Left lobe of liver (tissue), 2 donors: ENCODE data around the gene ZNF425. TPM values are rescaled to one million over a fixed set of nuclear protein-coding genes. Genes with fewer than 3 reads are reported as not detected.
"Not testable (repeated sequence)": the region's sequence is repeated elsewhere in the genome, so short reads cannot be mapped to it uniquely, and the experiment has no call there.

Experiments used
- ATAC-seq: fragments of 200-7000 bp; cut with Tn5 transposase; one replicate; pipeline ENCODE4 v1.9.1; 2020; ENCODE audit warnings: mild to moderate bottlenecking, moderate library complexity
- DNase-seq: peaks from one replicate; pipeline ENCODE4 v3.0.0-alpha.2; 2020; ENCODE audit warnings: low spot score
- total RNA-seq: library from RNA; stranded (reverse); gene quantifications from one replicate; pipeline ENCODE4 v1.2.1, GENCODE V29; 2021
- donor health status: DM: no; HTN: no; CAD: no; lungs with moderate emphysema.
- donor health status: DM: no; HTN: yes; CAD: no.

ZNF425 gene, protein sequence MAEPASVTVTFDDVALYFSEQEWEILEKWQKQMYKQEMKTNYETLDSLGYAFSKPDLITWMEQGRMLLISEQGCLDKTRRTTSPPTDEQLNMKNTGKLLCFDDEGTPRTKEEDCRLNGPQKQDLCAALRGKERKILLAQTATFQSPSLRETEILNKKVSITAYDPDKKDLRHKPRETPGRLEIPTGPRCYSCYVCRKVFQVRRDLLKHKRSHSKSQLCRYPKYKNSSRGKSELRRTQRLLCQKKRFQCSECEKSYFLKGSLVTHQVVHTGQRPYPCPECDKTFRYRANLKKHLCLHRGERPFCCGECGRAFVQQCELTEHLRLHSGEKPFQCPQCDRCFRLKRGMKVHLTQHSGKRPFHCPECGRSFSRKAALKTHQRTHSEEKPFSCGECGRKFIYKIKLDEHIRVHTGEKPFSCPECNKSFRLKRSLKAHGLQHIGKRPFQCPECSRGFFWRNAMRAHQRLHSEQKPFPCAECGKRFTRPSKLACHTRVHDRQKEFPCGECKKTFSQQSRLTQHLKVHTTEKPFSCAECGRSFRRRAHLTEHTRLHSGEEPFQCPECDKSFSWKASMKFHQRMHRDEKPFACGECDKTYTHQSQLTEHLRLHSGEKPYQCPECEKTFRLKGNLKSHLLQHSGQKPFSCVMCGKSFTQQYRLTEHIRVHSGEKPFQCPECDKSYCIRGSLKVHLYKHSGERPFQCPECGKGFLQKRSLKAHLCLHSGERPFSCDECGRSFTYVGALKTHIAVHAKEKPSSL
- total RNA-seq = 1.1 TPM

GRCh38 chr7:149125863-149126661 lies at the start of gene ZNF425:
Gene ZNF425, minus strand, starts transcription at chr7:149126324. Its CDS starts 111 bp downstream, at chr7:149126213.
- ATAC-seq = peak; percentile 94

DNA sequence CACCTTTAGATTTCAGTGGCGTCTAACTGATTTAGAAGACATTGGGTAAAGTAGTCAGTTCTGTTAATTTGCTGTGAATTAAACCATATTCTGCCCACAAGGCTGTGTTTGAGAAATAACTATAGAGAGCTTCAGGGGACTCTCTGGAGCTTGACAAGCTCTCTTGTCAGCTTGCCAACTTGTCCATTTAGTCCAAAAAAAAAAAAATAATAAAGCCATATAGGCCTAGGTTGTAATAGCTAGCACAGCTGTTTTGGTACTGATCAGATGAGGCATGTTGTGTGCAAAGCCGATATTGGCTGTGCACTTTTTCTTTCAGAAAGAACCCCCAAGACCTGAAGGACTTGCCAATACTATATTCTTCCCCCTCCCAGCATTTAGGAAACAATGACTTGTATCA lies 49.0 kb upstream of the ZNF425 start:
- no peak for ATAC-seq
- DNase-seq = no peak

More at GRCh38 chr7:149125863-149126661, at the start of gene ZNF425:
- DNase-seq = peak; percentile 96

DNA sequence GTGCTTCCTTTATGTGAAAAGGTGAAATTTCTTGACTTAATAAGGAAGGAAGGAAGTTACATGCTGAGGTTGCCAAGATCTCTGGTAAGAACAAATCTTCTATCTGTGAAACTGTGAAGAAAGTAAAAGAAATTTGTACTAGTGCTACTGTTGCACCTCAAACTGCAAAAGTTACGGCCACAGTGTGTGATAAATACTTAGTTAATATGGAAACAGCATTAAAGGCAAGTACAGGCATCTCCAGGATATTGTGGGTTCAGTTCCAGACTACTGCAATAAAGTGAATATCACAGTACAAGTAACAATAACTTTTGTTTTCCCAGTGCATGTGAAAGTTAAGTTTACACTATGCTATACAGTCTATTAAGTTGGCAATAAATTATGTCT lies 46.4 kb upstream of the ZNF425 start:
- DNase-seq (no peak), ATAC-seq (no peak)

DNA sequence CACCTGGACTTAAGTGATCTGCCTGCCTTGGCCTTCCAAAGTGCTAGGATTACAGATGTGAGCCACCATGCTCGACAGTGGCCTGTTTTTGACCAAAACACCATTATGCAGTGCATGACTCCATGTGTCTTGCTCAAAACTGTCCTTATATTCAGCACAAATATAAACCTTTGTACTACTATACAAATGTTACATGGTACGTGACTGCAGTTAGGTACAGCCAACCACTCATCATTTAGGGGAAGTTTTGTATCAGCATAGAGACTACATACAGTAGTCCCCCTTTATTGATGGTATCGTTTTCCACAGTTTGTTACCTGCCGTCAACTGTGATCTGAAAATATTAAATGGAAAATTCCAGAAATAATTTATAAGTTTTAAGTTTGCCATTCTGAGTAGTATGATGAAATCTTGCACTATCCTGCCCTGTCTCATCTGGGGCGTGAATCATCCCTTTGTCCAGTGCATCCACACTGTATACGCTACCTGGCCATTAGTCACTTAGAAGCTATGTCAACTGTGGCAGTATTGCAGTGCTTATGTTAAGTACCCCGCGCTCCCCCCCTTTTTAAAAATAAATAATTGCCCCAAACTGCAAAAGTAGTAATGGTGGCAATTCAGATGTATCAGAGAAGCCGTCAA lies 45.9 kb upstream of the ZNF425 start:
- no peak for DNase-seq
- no peak for ATAC-seq

GRCh38 chr7:149166630-149167352 lies 40.7 kb upstream of the ZNF425 start:
- ATAC-seq (no peak), DNase-seq (no peak)

DNA sequence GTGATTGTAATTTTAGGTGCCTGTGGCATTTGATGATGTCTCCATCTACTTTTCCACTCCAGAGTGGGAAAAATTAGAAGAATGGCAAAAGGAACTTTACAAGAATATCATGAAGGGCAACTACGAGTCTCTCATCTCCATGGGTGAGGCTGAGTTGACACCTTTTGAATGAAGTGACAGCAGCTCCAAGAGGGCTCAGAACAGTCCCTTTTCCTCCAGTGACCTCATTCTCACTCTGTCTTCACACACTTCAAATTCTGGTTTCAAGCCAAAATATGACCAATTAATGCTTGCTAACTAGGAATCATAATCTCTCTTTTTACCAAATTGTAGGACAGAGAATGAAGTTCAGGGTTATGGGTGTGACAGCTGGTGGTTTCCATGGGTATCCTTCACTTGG lies 40.0 kb upstream of the ZNF425 start:
- ATAC-seq = no peak

DNA sequence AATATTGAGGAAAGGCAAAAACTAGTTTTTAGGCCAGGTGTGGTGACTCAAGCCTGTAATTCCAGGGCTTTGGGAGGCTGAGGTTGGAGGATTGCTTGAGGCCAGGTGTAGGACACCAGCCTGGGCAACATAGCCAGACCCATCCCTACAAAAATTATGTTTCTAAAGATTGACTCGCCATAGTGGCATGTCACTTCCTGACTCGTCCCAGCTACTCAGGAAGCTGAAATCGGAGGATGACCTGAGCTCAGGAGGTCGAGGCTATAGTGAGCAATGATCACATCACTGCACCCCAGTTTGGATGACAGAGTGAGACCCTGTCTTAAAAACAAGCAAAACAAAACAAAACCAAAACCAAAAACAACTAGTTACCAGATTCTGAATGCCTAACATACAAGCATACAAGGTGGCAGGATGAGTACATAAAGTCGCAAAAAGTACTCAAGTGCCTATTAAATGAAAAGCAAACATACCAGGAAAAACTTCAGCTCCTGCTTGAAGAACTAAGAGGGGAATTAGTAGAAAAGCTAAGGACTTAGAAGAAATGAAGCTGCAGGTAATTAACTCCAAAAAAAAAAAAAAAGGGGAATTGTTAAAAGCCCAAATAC lies 35.2 kb upstream of the ZNF425 start:
- no peak for ATAC-seq
- DNase-seq = no peak

More for the DNA sequence above, 40.0 kb upstream of the ZNF425 start:
- DNase-seq = no peak

DNA sequence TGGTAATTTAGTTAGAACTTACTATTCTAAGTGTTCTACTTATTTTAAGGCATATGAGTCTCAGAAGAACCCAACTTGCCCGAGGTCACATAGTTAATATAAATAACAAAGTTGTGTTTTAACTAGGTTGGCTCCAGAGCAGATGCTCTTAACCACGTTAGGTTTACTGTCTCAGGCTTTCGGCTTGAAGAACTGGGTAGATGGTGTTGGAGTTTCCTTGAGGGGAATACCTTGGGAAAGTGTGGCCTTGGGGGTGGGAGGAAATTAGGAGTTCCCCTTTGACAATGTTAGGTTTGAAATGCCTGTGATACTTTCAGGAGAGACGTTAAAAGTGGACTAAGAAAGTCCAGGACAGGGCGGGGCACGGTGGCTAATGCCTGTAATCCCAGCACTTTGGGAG lies 30.8 kb upstream of the ZNF425 start:
- DNase-seq = no peak
- no peak for ATAC-seq

DNA sequence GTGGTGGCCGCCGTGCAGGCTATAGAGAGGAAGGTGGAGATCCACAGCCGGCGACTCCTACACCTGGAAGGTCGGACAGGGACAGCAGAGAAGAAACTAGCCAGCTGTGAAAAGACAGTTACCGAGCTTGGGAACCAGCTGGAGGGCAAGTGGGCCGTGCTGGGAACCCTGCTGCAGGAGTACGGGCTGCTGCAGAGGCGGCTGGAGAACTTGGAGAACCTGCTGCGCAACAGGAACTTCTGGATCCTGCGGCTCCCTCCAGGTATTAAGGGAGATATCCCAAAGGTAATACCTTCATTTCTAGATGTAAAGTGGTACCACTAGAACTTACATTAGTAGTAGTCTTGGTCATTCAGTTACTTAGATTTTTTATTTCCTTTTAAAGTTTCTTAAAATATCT lies 27.9 kb upstream of the ZNF425 start:
- no peak for ATAC-seq
- DNase-seq = no peak

DNA sequence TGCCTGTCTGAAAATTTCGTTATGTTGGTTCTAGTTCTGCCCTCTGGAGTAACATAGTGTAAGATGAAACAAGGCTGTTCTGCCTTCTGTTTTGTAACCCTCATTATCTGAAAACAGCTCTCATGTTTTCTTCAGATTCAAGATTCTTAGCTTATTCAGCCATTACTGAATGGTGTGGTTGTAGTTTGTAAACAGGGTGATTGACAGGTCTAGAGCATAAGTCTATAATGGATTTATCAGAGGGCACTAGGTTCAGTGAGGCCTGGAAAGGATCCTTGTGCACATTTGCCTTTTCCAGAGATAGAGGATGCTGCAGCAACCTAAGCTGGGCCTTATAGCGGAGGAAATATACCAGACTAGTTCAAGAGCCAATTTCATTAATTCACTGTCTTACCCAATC lies 27.2 kb upstream of the ZNF425 start:
- DNase-seq (no peak), ATAC-seq (no peak)

GRCh38 chr7:149150981-149151380 lies 24.9 kb upstream of the ZNF425 start:
- ATAC-seq = no peak
- DNase-seq = no peak

DNA sequence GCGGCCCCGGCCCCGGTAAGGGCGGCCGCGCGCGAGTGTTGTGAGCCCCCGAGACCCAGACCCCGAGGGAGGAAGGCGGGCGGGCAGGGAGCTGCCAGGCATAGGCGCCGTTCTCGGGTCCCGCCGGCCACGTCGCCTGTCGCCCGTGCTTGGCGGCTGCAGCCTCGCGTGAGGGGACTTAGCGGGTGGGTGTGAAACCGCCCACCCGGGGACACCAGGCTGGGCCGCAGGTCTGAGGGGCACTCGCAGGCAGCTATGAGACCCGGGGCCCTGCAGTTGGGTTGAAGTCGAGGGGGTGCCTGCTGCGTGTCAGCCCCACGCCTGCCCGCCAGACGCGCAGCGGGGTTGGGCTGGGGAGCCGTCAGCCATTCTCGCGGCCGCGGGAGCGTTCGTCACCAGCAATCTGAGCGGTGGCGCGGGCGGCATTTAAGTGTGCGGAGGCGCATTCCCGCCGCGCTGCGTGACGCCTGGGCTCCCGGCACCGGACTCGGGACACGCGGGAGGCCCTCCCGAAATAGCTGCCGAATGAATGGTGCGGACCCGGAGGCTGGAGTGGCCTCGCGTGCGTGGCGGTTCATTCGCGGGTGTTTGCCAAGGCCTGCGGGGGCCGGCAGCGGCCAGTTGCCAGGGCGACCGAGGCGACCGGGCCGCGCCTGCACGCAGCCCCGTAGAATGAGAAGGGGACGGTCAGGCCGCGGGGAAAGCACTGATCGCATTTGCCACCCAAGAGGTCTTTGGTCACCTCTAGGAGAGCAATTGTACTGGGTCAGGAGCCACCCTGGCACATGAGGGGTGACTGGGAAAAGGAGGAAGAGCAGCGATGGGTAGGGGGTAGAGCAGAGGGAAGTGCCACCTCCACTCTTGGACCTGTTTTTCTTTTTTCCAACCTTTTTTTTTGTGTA lies 21.9 kb upstream of the ZNF425 start:
- DNase-seq (peak; percentile 66), ATAC-seq (peak; percentile 59)

DNA sequence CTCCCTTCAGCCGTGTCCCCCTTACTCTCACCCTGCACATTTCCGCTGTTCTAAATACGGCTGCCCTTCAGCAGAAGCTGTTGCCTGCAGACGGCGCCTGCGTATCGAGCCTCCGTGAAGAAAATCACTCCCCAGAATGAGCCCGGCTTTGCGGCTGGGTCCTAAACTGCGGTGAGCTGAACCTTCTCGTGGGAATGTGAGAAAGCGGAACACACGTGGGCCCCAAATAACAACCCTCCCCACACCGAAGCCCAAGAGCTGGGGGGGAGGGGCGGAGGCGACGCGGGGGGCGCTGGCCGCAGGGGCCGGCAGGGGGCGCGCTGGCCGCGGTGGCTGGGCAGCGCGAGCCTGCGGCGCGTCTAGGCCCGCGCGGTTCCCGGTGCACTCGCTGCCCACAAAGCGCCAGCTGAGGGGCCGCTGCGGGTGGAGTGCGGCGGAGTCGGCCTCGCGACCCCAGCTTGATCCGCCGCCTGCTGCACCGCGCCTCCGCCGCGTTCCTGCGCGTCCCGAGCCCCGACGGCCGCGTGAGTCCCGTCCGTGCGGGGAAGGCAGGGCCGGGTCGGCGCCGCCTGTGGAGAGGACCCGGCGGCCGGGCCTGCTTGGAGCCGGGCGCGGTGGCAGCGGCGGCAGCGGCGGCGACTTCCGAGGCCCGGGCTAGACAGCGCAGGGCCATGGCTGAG lies 21.1 kb upstream of the ZNF425 start, which contains the start of gene ZNF398:
TSS of gene ZNF398 (plus strand) at position 382 of the 680 bp plus-strand sequence. CDS start at position 672, 290 bp downstream.
- DNase-seq = peak; percentile 82
- ATAC-seq = peak; percentile 91

DNA sequence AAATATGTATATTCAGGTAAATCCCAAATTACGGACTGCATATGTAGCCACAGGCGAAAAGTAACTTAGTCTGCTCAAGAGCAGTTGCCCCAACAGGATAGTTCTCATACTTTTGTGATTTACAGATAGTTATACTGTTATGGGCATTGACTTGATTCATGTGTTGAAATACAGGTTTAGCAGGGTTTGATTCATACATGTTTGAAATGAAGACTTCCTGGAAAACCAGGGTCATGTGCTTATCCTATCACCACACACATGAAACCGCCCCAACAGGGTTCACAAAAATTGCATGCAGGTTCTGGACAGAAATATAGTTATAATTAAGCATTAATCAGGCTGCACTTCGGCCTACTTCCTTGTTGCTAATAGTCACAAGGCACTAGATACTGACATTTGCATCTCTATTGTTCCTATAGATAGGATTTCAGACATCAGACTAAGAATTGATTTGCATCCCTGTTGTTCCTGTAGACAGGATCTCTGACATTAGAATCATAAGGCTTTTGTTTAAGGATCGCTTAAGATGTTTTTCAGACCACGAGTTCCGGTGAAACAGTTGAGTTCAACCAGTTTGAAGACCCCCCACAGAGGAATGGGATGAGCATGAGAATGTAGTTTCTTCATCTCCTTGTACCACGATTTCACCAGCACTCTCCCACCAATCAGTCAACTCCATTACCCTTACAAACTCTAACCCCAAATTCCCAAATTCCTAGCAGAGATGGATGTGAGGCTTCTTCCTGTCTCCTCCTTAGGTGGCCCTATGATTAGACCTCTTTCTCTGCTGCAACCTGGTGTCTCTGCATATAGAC lies 19.1 kb upstream of the ZNF425 start:
- ATAC-seq (no peak), DNase-seq (no peak)

GRCh38 chr7:149144436-149144922 lies 18.4 kb upstream of the ZNF425 start:
- not testable (repeated sequence) for ATAC-seq, DNase-seq

DNA sequence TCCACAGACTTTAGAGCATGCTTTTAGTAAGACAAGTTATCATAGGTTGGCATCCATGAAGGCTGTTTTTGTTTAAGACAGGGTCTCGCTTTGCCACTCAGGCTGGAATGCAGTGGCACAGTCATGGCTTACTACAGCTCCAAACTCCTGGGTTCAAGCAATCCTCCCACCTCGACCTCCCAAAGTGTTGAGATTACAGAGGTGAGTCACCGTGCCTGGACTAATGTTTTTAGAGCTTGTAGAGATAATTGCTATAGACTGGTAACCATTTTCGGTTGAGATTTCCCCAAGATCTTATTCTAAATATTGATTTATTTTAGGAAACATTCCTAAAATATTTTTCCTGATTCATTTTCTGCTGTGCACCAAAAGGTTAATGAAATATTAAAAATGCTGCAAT lies 15.8 kb upstream of the ZNF425 start:
- no peak for ATAC-seq
- DNase-seq = no peak

GRCh38 chr7:149140831-149141230 lies 14.7 kb upstream of the ZNF425 start:
- DNase-seq (no peak), ATAC-seq (no peak)
